GM23338 (cell line): ENCODE results near the gene ENTPD1. TPM values are rescaled to one million over a fixed set of nuclear protein-coding genes. Genes with fewer than 3 reads are reported as not detected.

Experiments used
- ATAC-seq: fragments of 200-7000 bp; cut with Tn5 transposase; 3 replicates; pipeline ENCODE4 v1.9.1; 2020
- DNase-seq: peaks from one replicate; pipeline ENCODE4 v3.0.0-alpha.2; 2015; ENCODE audit warnings: low spot score
- H2AFZ ChIP-seq: fragments of 200-600 bp; sonication (generic); 2 replicates; pipeline ENCODE4 v1.8.0; 2016; ENCODE audit warnings: antibody characterized with exemption, mild to moderate bottlenecking, moderate library complexity
- H3F3A ChIP-seq: fragments of 200-600 bp; sonication (generic); replicated peaks from 2 replicates; pipeline ENCODE4 v1.8.0; 2017; ENCODE audit warnings: antibody characterized with exemption, mixed run types, low read depth
- H3K27ac ChIP-seq: fragments of 200-600 bp; sonication (generic); 2 replicates; pipeline ENCODE4 v1.6.1; 2016; ENCODE audit warnings: low read depth
- H3K27me3 ChIP-seq: fragments of 200-600 bp; sonication (generic); 2 replicates; pipeline ENCODE4 v1.8.0; 2016; ENCODE audit warnings: mild to moderate bottlenecking, mixed run types, moderate library complexity; ENCODE audit not compliant: insufficient read depth
- H3K36me3 ChIP-seq: fragments of 200-600 bp; sonication (generic); 2 replicates; pipeline ENCODE4 v1.8.0; 2016; ENCODE audit warnings: mild to moderate bottlenecking; ENCODE audit not compliant: insufficient read depth
- H3K4me1 ChIP-seq: fragments of 200-600 bp; sonication (generic); 2 replicates; pipeline ENCODE4 v1.8.0; 2016; ENCODE audit warnings: mild to moderate bottlenecking, moderate library complexity; ENCODE audit not compliant: insufficient read depth
- H3K4me2 ChIP-seq: fragments of 200-600 bp; sonication (generic); 2 replicates; pipeline ENCODE4 v1.7.1; 2017; ENCODE audit warnings: mixed run types
- H3K4me3 ChIP-seq: fragments of 200-600 bp; sonication (generic); 2 replicates; pipeline ENCODE4 v1.6.1; 2016; ENCODE audit warnings: mixed run types
- H3K79me2 ChIP-seq: fragments of 200-600 bp; sonication (generic); replicated peaks from 2 replicates; pipeline ENCODE4 v1.8.0; 2017; ENCODE audit warnings: mild to moderate bottlenecking; ENCODE audit not compliant: insufficient read depth
- H3K9me2 ChIP-seq: fragments of 200-600 bp; sonication (generic); 2 replicates; pipeline ENCODE4 v1.8.0; 2017; ENCODE audit not compliant: insufficient read depth
- H4K20me1 ChIP-seq: fragments of 200-600 bp; sonication (generic); replicated peaks from 2 replicates; pipeline ENCODE4 v1.8.0; 2017; ENCODE audit warnings: mild to moderate bottlenecking; ENCODE audit not compliant: insufficient read depth
- H3K27ac Mint-ChIP-seq: 2 replicates; pipeline ENCODE4 v1.8.0; 2020; ENCODE audit warnings: inconsistent platforms, mild to moderate bottlenecking, moderate library complexity, mixed read lengths
- H3K27me3 Mint-ChIP-seq: 3 replicates; pipeline ENCODE4 v1.8.0; 2022; ENCODE audit warnings: low read depth, mild to moderate bottlenecking, moderate library complexity, mixed read lengths, inconsistent platforms; ENCODE audit not compliant: insufficient read depth, poor library complexity
- H3K36me3 Mint-ChIP-seq: 3 replicates; pipeline ENCODE4 v1.8.0; 2021; ENCODE audit warnings: low read depth, mild to moderate bottlenecking, inconsistent platforms, moderate library complexity, mixed read lengths
- H3K4me1 Mint-ChIP-seq: 3 replicates; pipeline ENCODE4 v1.8.0; 2020; ENCODE audit warnings: mild to moderate bottlenecking, inconsistent platforms, mixed read lengths
- H3K4me3 Mint-ChIP-seq: 3 replicates; pipeline ENCODE4 v1.8.0; 2021; ENCODE audit warnings: moderate library complexity, mild to moderate bottlenecking, inconsistent platforms, mixed read lengths
- H3K9me3 Mint-ChIP-seq: 3 replicates; pipeline ENCODE4 v1.8.0; 2020; ENCODE audit warnings: moderate library complexity, mild to moderate bottlenecking, inconsistent platforms, mixed read lengths
- CREB1 ChIP-seq: fragments of 250-450 bp; sonication (Bioruptor Pico); IDR thresholded peaks from 2 replicates; pipeline ENCODE4 v1.5.0; 2020; ENCODE audit warnings: low read depth, mild to moderate bottlenecking, moderate library complexity
- ETS1 ChIP-seq: IDR thresholded peaks from 2 replicates; pipeline ENCODE4 v1.6.1; 2016; ENCODE audit warnings: antibody characterized with exemption
- EZH2 ChIP-seq: fragments of 200-600 bp; sonication (generic); IDR thresholded peaks from one replicate; pipeline ENCODE4 v1.8.0; 2017; ENCODE audit warnings: antibody characterized with exemption, mild to moderate bottlenecking, low read depth; ENCODE audit not compliant: unreplicated experiment
- EZH2phosphoT487 ChIP-seq: fragments of 200-600 bp; sonication (generic); IDR thresholded peaks from one replicate; pipeline ENCODE4 v1.8.1; 2018; ENCODE audit warnings: antibody characterized with exemption; ENCODE audit not compliant: unreplicated experiment
- NANOG ChIP-seq: IDR thresholded peaks from 2 replicates; pipeline ENCODE4 v1.6.1; 2016; ENCODE audit warnings: antibody characterized with exemption, borderline replicate concordance
- POLR2AphosphoS5 ChIP-seq: IDR thresholded peaks from 2 replicates; pipeline ENCODE4 v1.6.1; 2016; ENCODE audit warnings: antibody characterized with exemption, low read depth
- REST ChIP-seq: IDR thresholded peaks from one replicate; pipeline ENCODE4 v1.6.1; 2018; ENCODE audit warnings: antibody characterized with exemption; ENCODE audit not compliant: unreplicated experiment
- STAT1 ChIP-seq: IDR thresholded peaks from one replicate; pipeline ENCODE4 v1.6.1; 2016; ENCODE audit warnings: antibody characterized with exemption; ENCODE audit not compliant: unreplicated experiment
- ZNF462 ChIP-seq: fragments of 250-450 bp; sonication (Bioruptor Pico); IDR thresholded peaks from 2 replicates; pipeline ENCODE4 v1.5.0; 2020; ENCODE audit warnings: mild to moderate bottlenecking, moderate library complexity
- polyA plus RNA-seq: library from polyadenylated mRNA; unstranded; fragments of >200 nt; fragmentation: Nextera tagmentation; extraction: Ambion mirVana; gene quantifications from 2 replicates; pipeline ENCODE4 v1.2.1, GENCODE V29; 2016
- total RNA-seq: library from RNA; depleted of rRNA; stranded (reverse); fragments of >200 nt; shearing (Covaris generic); gene quantifications from 2 replicates; pipeline ENCODE4 v1.2.3, GENCODE V29; 2014

The ENTPD1 gene
- total and polyA plus RNA-seq, 2 experiments from 2014 or later: 2.3 to 3.6 TPM

GRCh38 chr10:95821720-95822119 is 65.8 kb downstream of the ENTPD1 start (continued):
- TF ChIP-seq ZNF462 (CRISPR knock-in tag): no peak
- TF ChIP-seq ETS1: no peak
- no peak for TF ChIP-seq STAT1
- TF ChIP-seq CREB1 (CRISPR knock-in tag): no peak
- TF ChIP-seq EZH2phosphoT487: no peak

- DNase-seq (no peak), ATAC-seq (no peak)
- H4K20me1 ChIP-seq: no peaks in the 10 kb centered on the region
- no peak overlapping the region for H3K27ac Mint-ChIP-seq
- peaks cover 2% of the 10 kb centered on the region for H3K27me3 Mint-ChIP-seq
- no peaks in the 10 kb centered on the region for H3K36me3 Mint-ChIP-seq
- H3F3A ChIP-seq: no peaks in the 10 kb centered on the region
- no peak overlapping the region for H2AFZ ChIP-seq
- TF ChIP-seq NANOG (no peak), EZH2 (no peak), POLR2AphosphoS5 (no peak), EZH2phosphoT487 (no peak), REST (no peak)
- no peaks in the 10 kb centered on the region for H3K36me3 ChIP-seq
- no peak overlapping the region for H3K4me3 ChIP-seq
- no peaks in the 10 kb centered on the region for H3K79me2 ChIP-seq
- no peak overlapping the region for H3K4me3 Mint-ChIP-seq
- H3K9me3 Mint-ChIP-seq: no peaks in the 10 kb centered on the region
- no peaks in the 10 kb centered on the region for H3K27me3 ChIP-seq
- H3K4me2 ChIP-seq: no peak overlapping the region
- H3K4me1 ChIP-seq: no peaks in the 10 kb centered on the region
- H3K9me2 ChIP-seq: no peaks in the 10 kb centered on the region
- H3K27ac ChIP-seq: no peak overlapping the region
- no peaks in the 10 kb centered on the region for H3K4me1 Mint-ChIP-seq
Observed at GRCh38 chr10:95830044-95830443, 74.1 kb downstream of the ENTPD1 start.
